ENCODE results near the gene GDPD3. TPM values are rescaled to one million over a fixed set of nuclear protein-coding genes. Genes with fewer than 3 reads are reported as not detected.

The GDPD3 gene
- total and polyA plus RNA-seq, 2 of the 13 experiments (the other 11 are each of a cell fraction or from before 2014, with no cell fraction given), result 18.7 to 20.6 TPM

DNA sequence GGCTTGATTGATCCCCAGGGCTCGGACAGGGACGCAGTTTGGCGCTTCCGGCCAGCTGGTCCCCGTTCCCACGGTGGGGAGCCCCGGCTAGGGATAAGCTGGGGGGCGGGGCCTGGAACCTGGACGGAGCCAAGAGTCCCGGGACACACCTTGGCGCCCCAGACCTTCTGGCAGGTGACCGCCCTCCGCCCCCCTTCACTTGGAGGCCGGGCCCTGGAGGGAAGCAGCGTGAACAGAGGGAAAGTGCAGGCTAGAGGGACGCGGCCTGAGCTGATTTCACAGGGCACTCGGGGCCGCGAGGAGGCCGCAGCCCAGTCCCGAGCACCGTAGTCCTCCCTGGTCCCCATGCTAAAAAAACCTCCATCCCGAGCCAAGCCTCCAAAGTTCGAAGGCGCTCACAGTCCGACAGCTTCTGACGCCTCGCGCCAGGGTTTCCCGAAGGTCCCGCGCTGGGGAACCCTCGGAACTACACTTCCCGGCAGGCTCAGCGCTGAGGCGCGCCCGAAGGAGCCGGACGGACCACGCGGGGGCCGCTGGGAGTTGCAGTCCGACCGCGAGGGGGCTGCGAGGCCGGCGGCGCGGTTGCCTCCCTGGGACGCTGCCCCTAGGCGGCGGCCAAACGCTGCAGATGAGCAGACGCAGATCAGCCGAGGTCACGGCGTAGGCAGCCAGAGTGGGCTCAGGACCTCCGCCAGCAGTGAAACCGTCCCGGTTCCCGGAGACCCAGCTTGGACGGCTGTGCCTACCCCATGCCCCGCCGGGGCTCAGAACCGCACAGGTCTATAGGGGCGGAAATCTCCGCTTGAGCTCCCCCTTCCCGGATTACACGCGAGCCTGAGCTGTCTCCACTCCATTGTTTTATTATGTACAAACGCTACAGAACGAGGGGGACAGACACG, 21.6 kb downstream of the GDPD3 start, which contains the start of gene TBX6 (continued):
- peak; percentile 67 for TF ChIP-seq POLR2AphosphoS5 (IDR thresholded peaks at IDR 0.05; ENCODE audit: low read depth, low read length)
- peak; percentile 31; the same call in 1 of the 2 replicates for TF ChIP-seq ZNF292 (CRISPR knock-in tag; IDR thresholded peaks at IDR 0.05; ENCODE audit: borderline replicate concordance, low read depth)
- TF ChIP-seq, protein P1, sequence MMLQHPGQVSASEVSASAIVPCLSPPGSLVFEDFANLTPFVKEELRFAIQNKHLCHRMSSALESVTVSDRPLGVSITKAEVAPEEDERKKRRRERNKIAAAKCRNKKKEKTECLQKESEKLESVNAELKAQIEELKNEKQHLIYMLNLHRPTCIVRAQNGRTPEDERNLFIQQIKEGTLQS (CRISPR knock-in tag; IDR thresholded peaks at IDR 0.05), result peak; percentile 38; the same call in 1 of the 2 replicates
- TF ChIP-seq, protein P2, sequence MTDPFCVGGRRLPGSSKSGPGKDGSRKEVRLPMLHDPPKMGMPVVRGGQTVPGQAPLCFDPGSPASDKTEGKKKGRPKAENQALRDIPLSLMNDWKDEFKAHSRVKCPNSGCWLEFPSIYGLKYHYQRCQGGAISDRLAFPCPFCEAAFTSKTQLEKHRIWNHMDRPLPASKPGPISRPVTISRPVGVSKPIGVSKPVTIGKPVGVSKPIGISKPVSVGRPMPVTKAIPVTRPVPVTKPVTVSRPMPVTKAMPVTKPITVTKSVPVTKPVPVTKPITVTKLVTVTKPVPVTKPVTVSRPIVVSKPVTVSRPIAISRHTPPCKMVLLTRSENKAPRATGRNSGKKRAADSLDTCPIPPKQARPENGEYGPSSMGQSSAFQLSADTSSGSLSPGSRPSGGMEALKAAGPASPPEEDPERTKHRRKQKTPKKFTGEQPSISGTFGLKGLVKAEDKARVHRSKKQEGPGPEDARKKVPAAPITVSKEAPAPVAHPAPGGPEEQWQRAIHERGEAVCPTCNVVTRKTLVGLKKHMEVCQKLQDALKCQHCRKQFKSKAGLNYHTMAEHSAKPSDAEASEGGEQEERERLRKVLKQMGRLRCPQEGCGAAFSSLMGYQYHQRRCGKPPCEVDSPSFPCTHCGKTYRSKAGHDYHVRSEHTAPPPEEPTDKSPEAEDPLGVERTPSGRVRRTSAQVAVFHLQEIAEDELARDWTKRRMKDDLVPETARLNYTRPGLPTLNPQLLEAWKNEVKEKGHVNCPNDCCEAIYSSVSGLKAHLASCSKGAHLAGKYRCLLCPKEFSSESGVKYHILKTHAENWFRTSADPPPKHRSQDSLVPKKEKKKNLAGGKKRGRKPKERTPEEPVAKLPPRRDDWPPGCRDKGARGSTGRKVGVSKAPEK (CRISPR knock-in tag; IDR thresholded peaks at IDR 0.05; ENCODE audit: borderline replicate concordance), result no peak
- TF ChIP-seq ZFP1 (CRISPR knock-in tag; IDR thresholded peaks at IDR 0.05), result no peak
- TF ChIP-seq, protein P3, sequence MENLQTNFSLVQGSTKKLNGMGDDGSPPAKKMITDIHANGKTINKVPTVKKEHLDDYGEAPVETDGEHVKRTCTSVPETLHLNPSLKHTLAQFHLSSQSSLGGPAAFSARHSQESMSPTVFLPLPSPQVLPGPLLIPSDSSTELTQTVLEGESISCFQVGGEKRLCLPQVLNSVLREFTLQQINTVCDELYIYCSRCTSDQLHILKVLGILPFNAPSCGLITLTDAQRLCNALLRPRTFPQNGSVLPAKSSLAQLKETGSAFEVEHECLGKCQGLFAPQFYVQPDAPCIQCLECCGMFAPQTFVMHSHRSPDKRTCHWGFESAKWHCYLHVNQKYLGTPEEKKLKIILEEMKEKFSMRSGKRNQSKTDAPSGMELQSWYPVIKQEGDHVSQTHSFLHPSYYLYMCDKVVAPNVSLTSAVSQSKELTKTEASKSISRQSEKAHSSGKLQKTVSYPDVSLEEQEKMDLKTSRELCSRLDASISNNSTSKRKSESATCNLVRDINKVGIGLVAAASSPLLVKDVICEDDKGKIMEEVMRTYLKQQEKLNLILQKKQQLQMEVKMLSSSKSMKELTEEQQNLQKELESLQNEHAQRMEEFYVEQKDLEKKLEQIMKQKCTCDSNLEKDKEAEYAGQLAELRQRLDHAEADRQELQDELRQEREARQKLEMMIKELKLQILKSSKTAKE (CRISPR knock-in tag; IDR thresholded peaks at IDR 0.05; ENCODE audit: borderline replicate concordance), result no peak; the same call in 1 of the 2 replicates
- TF ChIP-seq CC2D1A (CRISPR knock-in tag; IDR thresholded peaks at IDR 0.05), result no peak
- TF ChIP-seq RXRB (CRISPR knock-in tag; IDR thresholded peaks at IDR 0.05; ENCODE audit: borderline replicate concordance), result peak; percentile 94
- TF ChIP-seq ZNF607 (CRISPR knock-in tag; IDR thresholded peaks at IDR 0.05; ENCODE audit: borderline replicate concordance), result peak; percentile 66; the same call in 1 of the 2 replicates
- TF ChIP-seq ZZZ3 (CRISPR knock-in tag; IDR thresholded peaks at IDR 0.05; ENCODE audit: borderline replicate concordance), result no peak
- TF ChIP-seq SRF (IDR thresholded peaks at IDR 0.05; ENCODE audit: low read depth, low read length), result 0 out of 2 replicates have a peak, but pooled peaks have one; percentile 32
- TF ChIP-seq GPN1 (CRISPR knock-in tag; IDR thresholded peaks at IDR 0.05; ENCODE audit: borderline replicate concordance), result no peak
- no peak for TF ChIP-seq ZNF317 (CRISPR knock-in tag; IDR thresholded peaks at IDR 0.05)
- TF ChIP-seq ZNF709 (CRISPR knock-in tag; IDR thresholded peaks at IDR 0.05), result no peak; the same call in 1 of the 2 replicates
- TF ChIP-seq, protein P4, sequence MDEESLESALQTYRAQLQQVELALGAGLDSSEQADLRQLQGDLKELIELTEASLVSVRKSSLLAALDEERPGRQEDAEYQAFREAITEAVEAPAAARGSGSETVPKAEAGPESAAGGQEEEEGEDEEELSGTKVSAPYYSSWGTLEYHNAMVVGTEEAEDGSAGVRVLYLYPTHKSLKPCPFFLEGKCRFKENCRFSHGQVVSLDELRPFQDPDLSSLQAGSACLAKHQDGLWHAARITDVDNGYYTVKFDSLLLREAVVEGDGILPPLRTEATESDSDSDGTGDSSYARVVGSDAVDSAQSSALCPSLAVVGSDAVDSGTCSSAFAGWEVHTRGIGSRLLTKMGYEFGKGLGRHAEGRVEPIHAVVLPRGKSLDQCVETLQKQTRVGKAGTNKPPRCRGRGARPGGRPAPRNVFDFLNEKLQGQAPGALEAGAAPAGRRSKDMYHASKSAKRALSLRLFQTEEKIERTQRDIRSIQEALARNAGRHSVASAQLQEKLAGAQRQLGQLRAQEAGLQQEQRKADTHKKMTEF (CRISPR knock-in tag; IDR thresholded peaks at IDR 0.05), result peak; percentile 92
- TF ChIP-seq ZNF354B (CRISPR knock-in tag; IDR thresholded peaks at IDR 0.05), result no peak
- no peak for TF ChIP-seq EP300 (IDR thresholded peaks at IDR 0.05; ENCODE audit: low read depth in 2 of 2, low read length in 2 of 2)
- 0 out of 2 replicates have a peak, but pooled peaks have one; percentile 25 for TF ChIP-seq EP300 (CRISPR knock-in tag; IDR thresholded peaks at IDR 0.05; ENCODE audit: borderline replicate concordance)
- TF ChIP-seq, protein P5, sequence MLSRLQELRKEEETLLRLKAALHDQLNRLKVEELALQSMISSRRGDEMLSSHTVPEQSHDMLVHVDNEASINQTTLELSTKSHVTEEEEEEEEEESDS (CRISPR knock-in tag; IDR thresholded peaks at IDR 0.05; ENCODE audit: borderline replicate concordance), result no peak

Measured in HepG2 (cell line).